ENCODE results near the gene CD320. TPM values are rescaled to one million over a fixed set of nuclear protein-coding genes. Genes with fewer than 3 reads are reported as not detected.

Gene CD320
- total RNA-seq, 2 donors from 2014 or later, result 21.7 to 58.1 TPM

- peaks cover 5 to 13% of the 10 kb centered on the region in 2 donors for H3K4me1 ChIP-seq (ENCODE audit: control insufficient read depth in 1 of 2, low read depth in 2 of 2)
- no peak overlapping the region for H3K27ac ChIP-seq
- no peak overlapping the region for H3K4me3 ChIP-seq
- peak; percentile 88 for TF ChIP-seq CTCF (IDR thresholded peaks at IDR 0.05)
- DNase-seq (ENCODE audit: low spot score) (peak; percentile 36), ATAC-seq (ENCODE audit: insufficient number of reproducible peaks, low FRiP score, low read depth) (no peak)
- peaks cover 21% of the 10 kb centered on the region for H3K36me3 ChIP-seq
- no peaks in the 10 kb centered on the region for H3K27me3 ChIP-seq (replicated peaks; ENCODE audit: insufficient read depth)
- no peaks in the 10 kb centered on the region for H3K9me3 ChIP-seq
Observed at GRCh38 chr19:8252922-8253589, 55.1 kb downstream of the CD320 start.

Other genes with a start within 250 kb of the CD320 start
- not detected for gene FBN3, start 158.8 kb downstream of the CD320 start, total RNA-seq
- 10 to 100 TPM; 21.9 to 29.7 TPM for gene CERS4, start 99.0 kb downstream of the CD320 start, total RNA-seq
- gene NDUFA7, start 13.0 kb upstream of the CD320 start, total RNA-seq, result 10 to 100 TPM in 1 of 2 donors, 1 to 10 TPM in 1; 9.2 to 22.2 TPM
- gene RPS28, start 13.1 kb upstream of the CD320 start, total RNA-seq, result 100 to 1,000 TPM; 146 to 179 TPM
- gene KANK3, start 34.9 kb upstream of the CD320 start, total RNA-seq, result 10 to 100 TPM; 10.0 to 13.0 TPM
- 10 to 100 TPM; 29.9 to 99.1 TPM for gene ANGPTL4, start 55.8 kb upstream of the CD320 start, total RNA-seq
- gene RAB11B, start 82.0 kb upstream of the CD320 start, total RNA-seq, result 10 to 100 TPM; 53.4 to 69.3 TPM
- gene MARCHF2, start 104.9 kb upstream of the CD320 start, total RNA-seq, result 100 to 1,000 TPM; 165 to 294 TPM
- gene HNRNPM, start 136.6 kb upstream of the CD320 start, total RNA-seq, result 100 to 1,000 TPM; 117 to 155 TPM
- gene PRAM1, start 194.3 kb upstream of the CD320 start, total RNA-seq, result 1 to 10 TPM in 1 of 2 donors, under 1 TPM in 1; 0.28 to 1.2 TPM
- 10 to 100 TPM in 1 of 2 donors, 1 to 10 TPM in 1; 6.5 to 10.6 TPM for gene ZNF414, start 205.8 kb upstream of the CD320 start, total RNA-seq

Measured in thoracic aorta (tissue), 2 donors.